Measurements from ENCODE around the gene STAB1. TPM values are rescaled to one million over a fixed set of nuclear protein-coding genes. Genes with fewer than 3 reads are reported as not detected.

Gene STAB1
- total RNA-seq, 1 donor from 2014 or later = 0.16 TPM

DNA sequence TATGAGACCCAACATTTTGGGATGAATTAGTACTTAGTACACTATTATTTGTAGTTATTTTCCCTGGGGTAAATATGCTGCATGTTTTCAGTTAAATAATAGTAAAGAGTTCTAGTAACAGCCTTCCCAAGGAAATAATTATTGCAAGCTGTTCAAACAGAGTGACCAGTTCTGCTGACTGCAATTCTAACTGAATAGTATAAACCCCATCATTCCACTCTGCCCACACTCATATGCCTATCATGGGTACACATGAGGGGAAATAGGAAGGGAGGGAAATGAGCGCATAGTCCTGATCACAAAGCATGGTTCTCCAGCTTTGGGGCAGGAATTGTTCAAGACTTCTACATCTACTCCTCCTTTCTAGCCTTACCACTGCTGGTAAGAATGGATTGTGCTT, 59.9 kb downstream of the STAB1 start:
- Mint-ChIP-seq H3K27ac (no peak overlapping the region), H3K4me3 (no peak overlapping the region), H3K27me3 (ENCODE audit: insufficient read depth) (no peaks in the 10 kb centered on the region), H3K36me3 (ENCODE audit: low read depth) (peaks cover 28% of the 10 kb centered on the region), H3K4me1 (ENCODE audit: low read depth) (no peaks in the 10 kb centered on the region), H3K9me3 (no peaks in the 10 kb centered on the region)
- no peak for DNase-seq (ENCODE audit: low spot score)
- intact Hi-C loops (cut with micrococcal nuclease) = no loop called here

DNA sequence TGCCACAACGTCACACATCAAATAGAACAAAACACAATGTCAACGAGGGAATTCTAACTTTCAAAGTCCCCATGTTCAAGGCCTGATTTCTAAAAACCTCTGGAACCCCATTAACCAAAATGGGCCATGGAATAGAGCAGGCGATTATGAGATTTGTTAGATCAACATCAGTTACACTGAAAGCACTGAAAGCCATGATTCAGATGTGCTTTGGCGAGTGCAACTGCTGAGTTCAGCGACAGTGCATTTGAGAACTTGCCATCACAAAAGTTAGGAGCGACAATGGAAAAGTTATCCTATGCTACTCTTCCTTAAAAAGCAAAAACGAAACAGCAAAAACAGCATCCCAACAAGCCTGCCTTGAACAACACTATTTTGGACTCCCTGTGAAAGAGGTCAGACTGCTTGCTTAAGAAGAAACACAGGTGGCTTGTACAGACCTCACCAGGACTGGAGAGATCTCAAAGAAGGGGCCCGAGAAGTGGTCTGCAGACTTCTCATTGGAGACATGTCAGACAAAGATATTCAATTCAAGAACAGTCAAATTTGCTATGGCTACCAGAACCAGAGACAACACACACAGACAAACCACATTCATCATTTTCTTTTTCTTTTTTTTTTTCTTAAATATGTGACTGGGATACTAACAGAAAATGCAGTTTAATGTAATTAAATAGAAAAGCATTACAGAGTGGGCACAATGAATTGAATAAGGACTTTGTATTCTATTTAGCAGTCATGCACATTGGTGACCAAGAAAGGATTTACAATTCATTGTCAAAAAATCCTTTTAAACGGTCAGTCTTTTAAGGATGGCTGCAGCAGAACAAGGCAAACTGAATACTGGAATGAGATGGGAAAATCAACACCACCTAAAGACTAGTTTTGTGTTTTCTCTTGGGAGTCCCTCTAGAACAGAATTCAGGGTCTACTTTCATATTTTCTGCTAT, 62.1 kb downstream of the STAB1 start:
- no peaks in the 10 kb centered on the region for H3K4me1 Mint-ChIP-seq (ENCODE audit: low read depth)
- intact Hi-C loops (cut with micrococcal nuclease) = no loop called here
- no peak overlapping the region for H3K4me3 Mint-ChIP-seq
- DNase-seq (ENCODE audit: low spot score) = no peak
- H3K9me3 Mint-ChIP-seq = no peaks in the 10 kb centered on the region
- no peaks in the 10 kb centered on the region for H3K27me3 Mint-ChIP-seq (ENCODE audit: insufficient read depth)
- peaks cover 27% of the 10 kb centered on the region for H3K36me3 Mint-ChIP-seq (ENCODE audit: low read depth)
- no peak overlapping the region for H3K27ac Mint-ChIP-seq

DNA sequence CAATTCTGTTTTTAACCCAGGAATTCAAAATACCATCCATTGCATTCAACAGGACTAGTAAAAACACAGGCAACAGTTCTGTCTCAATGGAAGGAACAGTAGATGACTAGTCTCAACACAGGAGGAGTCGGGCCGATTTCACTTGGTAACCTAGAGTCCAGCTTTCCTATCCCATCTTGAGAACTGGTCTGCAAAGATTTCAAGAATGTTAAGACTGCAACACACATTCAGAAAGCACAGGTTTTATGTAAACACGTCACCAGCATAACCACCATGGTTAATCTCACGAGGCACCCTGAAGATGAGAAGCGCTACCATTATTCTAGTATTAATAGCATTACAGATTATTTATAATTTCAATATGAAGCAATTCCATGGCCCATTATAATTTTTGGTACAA, 63.3 kb downstream of the STAB1 start:
- Mint-ChIP-seq H3K27me3 (ENCODE audit: insufficient read depth) (no peaks in the 10 kb centered on the region), H3K4me3 (no peak overlapping the region), H3K9me3 (no peaks in the 10 kb centered on the region), H3K36me3 (ENCODE audit: low read depth) (peaks cover 34% of the 10 kb centered on the region), H3K27ac (no peak overlapping the region), H3K4me1 (ENCODE audit: low read depth) (no peaks in the 10 kb centered on the region)
- DNase-seq (ENCODE audit: low spot score) = no peak
- intact Hi-C loops (cut with micrococcal nuclease) = no loop called here

DNA sequence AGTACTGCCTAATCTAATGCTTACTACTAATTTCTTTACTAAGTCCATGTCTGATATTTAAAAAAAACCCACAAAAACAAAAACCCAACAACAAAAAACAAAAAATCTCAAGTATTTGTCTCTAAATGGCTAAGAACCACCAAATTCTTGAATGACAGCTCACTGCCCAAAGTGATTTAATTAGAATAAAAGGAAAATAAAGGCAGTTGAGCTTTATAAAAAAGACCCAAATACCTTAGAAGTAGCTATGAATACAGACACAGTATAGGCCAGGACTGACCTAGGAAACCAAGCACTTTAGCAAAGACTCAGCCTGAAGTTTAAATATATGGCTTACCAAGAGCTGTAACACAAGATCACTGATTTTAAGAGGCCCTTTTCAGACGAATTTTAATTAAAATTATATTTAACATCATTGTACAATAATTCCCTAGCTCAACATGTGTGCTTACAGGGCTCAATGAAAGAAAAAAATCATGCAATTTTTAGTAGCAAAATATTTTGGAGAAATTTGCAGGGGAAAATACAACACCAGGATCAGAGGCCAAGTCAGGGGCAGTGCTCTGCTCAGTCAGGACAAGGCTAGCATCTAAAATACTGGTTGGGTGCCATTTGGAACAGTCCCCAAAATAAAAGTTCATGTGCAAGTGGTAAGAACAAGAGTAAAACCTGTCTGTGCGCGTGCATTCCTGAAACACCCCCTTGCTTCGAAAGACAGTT, 66.0 kb downstream of the STAB1 start:
- intact Hi-C loops (cut with micrococcal nuclease) = no loop called here

DNA sequence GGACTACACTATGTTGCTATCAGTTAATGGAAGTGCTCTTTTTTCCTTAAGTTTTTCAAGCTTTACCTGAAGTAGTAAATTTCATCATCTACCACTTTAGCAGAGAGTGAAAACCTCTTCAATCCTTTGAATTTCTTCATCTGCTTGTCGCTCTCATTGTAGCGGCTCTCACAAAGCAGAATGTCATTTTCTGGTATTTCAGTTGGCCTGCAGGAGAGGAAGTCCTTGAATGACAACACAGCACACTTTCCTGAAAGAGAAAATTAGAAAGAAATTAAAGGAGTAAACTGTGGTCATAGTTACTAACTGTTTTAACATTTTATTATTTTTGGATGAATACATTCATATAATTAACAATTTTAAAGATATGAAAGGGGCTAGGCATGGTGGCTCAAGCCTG, 68.8 kb downstream of the STAB1 start:
- peaks cover 26% of the 10 kb centered on the region for H3K36me3 Mint-ChIP-seq (ENCODE audit: low read depth)

More for the DNA sequence above, 66.0 kb downstream of the STAB1 start:
- no peaks in the 10 kb centered on the region for H3K4me1 Mint-ChIP-seq (ENCODE audit: low read depth)
- H3K36me3 Mint-ChIP-seq (ENCODE audit: low read depth) = peaks cover 31% of the 10 kb centered on the region
- no peak overlapping the region for H3K27ac Mint-ChIP-seq
- H3K4me3 Mint-ChIP-seq = no peak overlapping the region
- H3K9me3 Mint-ChIP-seq = no peaks in the 10 kb centered on the region
- no peaks in the 10 kb centered on the region for H3K27me3 Mint-ChIP-seq (ENCODE audit: insufficient read depth)
- no peak for DNase-seq (ENCODE audit: low spot score)

DNA sequence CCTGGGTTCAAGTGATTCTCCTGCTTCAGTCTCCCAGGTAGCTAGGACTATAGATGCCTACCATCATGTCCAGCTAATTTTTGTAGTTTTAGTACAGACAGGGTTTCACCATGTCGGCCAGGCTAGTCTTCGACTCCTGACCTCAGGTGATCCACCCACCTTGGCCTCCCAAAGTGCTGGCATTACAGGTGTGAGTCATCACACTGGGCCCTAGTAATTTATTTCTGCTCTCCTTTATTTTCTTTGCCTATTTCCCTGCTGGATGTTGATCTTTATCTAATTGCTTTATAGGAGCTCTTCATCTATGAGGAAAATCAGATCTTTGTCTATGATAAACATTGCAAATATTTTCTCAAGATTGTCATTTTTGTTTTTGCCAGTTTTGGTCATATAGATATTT, 72.9 kb downstream of the STAB1 start:
- H3K27ac Mint-ChIP-seq = no peak overlapping the region
- no peak for DNase-seq (ENCODE audit: low spot score)
- peaks cover 15% of the 10 kb centered on the region for H3K36me3 Mint-ChIP-seq (ENCODE audit: low read depth)
- no peaks in the 10 kb centered on the region for H3K9me3 Mint-ChIP-seq
- H3K27me3 Mint-ChIP-seq (ENCODE audit: insufficient read depth) = no peaks in the 10 kb centered on the region
- intact Hi-C loops (cut with micrococcal nuclease) = no loop called here
- no peaks in the 10 kb centered on the region for H3K4me1 Mint-ChIP-seq (ENCODE audit: low read depth)
- no peak overlapping the region for H3K4me3 Mint-ChIP-seq

More for the DNA sequence above, 68.8 kb downstream of the STAB1 start:
- no peaks in the 10 kb centered on the region for H3K27me3 Mint-ChIP-seq (ENCODE audit: insufficient read depth)
- no peaks in the 10 kb centered on the region for H3K4me1 Mint-ChIP-seq (ENCODE audit: low read depth)
- H3K27ac Mint-ChIP-seq = no peak overlapping the region
- no peak for DNase-seq (ENCODE audit: low spot score)
- intact Hi-C loops (cut with micrococcal nuclease) = no loop called here
- H3K9me3 Mint-ChIP-seq = no peaks in the 10 kb centered on the region
- H3K4me3 Mint-ChIP-seq = no peak overlapping the region

DNA sequence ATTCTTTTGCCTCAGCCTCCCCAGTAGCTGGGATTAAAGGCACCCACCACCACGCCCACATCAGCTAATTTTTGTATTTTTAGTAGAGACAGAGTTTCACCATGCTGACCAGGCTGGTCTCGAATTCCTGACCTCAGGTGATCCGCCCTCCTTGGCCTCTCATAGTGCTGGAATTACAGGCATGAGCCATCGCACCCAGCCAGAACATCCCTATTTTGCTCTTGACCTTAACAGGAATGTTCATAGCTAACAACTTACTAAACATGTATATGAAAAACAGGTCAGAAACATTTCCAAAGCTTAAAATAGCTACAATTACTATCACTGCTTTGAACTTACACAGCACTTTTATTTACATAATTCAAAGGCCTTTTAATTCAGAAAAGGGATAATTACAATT, 74.9 kb downstream of the STAB1 start:
- Mint-ChIP-seq H3K4me3 (no peak overlapping the region), H3K36me3 (ENCODE audit: low read depth) (peaks cover 21% of the 10 kb centered on the region), H3K27ac (no peak overlapping the region), H3K27me3 (ENCODE audit: insufficient read depth) (no peaks in the 10 kb centered on the region), H3K4me1 (ENCODE audit: low read depth) (no peaks in the 10 kb centered on the region), H3K9me3 (no peaks in the 10 kb centered on the region)
- DNase-seq (ENCODE audit: low spot score) = no peak
- intact Hi-C loops (cut with micrococcal nuclease) = no loop called here

DNA sequence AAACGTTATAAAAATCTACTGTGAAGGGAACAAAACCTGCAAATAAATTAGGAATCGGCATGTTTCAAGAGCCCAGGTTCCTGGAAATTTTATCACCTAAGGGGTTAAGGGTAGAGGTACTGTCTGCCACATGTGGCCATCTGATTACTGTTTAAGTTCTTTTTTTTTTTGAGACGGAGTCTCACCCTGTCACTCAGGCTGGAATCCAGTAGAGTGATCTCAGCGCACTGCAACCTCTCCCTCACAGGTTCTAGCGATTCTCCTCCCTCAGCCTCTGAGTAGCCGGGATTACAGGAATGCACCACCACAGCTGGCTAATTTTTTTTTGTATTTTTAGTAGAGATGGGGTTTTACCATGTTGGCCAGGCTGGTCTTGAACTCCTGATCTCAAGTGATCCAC, 77.1 kb downstream of the STAB1 start:
- intact Hi-C loops (cut with micrococcal nuclease) = no loop called here
- Mint-ChIP-seq H3K4me1 (ENCODE audit: low read depth) (no peaks in the 10 kb centered on the region), H3K9me3 (no peaks in the 10 kb centered on the region), H3K36me3 (ENCODE audit: low read depth) (peaks cover 32% of the 10 kb centered on the region), H3K4me3 (no peak overlapping the region), H3K27me3 (ENCODE audit: insufficient read depth) (no peaks in the 10 kb centered on the region), H3K27ac (no peak overlapping the region)
- no peak for DNase-seq (ENCODE audit: low spot score)

Other genes with a start within 250 kb of the STAB1 start
- 57.1 and 59.5 TPM in 2 replicates for gene PPM1M, start 249.6 kb upstream of the STAB1 start, total RNA-seq
- gene WDR82, start 216.7 kb upstream of the STAB1 start, total RNA-seq = 105 and 107 TPM in 2 replicates
- gene GLYCTK, start 207.5 kb upstream of the STAB1 start, total RNA-seq = 17.0 and 18.3 TPM in 2 replicates
- 12.1 and 12.2 TPM in 2 replicates for gene DNAH1, start 179.0 kb upstream of the STAB1 start, total RNA-seq
- 104 and 113 TPM in 2 replicates for gene BAP1, start 85.3 kb upstream of the STAB1 start, total RNA-seq
- 11.1 and 11.4 TPM in 2 replicates for gene PHF7, start 84.7 kb upstream of the STAB1 start, total RNA-seq
- gene SEMA3G, start 50.2 kb upstream of the STAB1 start, total RNA-seq = 0.13 TPM in 1 of 2 replicates, not detected in the other
- gene TNNC1, start 41.3 kb upstream of the STAB1 start, total RNA-seq = 0.32 and 0.67 TPM in 2 replicates
- gene NISCH, start 39.7 kb upstream of the STAB1 start, total RNA-seq = 72.0 and 74.2 TPM in 2 replicates
- 60.8 and 61.7 TPM in 2 replicates for gene NT5DC2, start 38.5 kb downstream of the STAB1 start, total RNA-seq
- 14.1 and 17.1 TPM in 2 replicates for gene UQCC5, start 41.3 kb downstream of the STAB1 start, total RNA-seq
- 68.6 and 68.8 TPM in 2 replicates for gene PBRM1, start 190.6 kb downstream of the STAB1 start, total RNA-seq
- 241 and 245 TPM in 2 replicates for gene GNL3, start 190.7 kb downstream of the STAB1 start, total RNA-seq
- gene GLT8D1, start 210.5 kb downstream of the STAB1 start, total RNA-seq = 33.9 and 40.6 TPM in 2 replicates
- gene SPCS1, start 210.8 kb downstream of the STAB1 start, total RNA-seq = 122 and 132 TPM in 2 replicates

Measured in activated T-helper 1 cell treated with anti-CD3 and anti-CD28 coated beads, Interleukin-12 subunit alpha, Interleukin-12 subunit beta, Interleukin-2, Interleukin-4 antibody, amounts not matched to agents 30 ng/mL and 10 ng/mL and 1 ng/mL, durations not matched to agents 14 hours and 24 hours and 36 hours (primary cell).